ENCODE measurements around the gene FADS2.

GRCh38 chr11:61802605-61803004 is 25.5 kb upstream of the FADS2 start:
- no peak for TF ChIP-seq SPI1 (IDR thresholded peaks at IDR 0.05; ENCODE audit: borderline replicate concordance, low read depth)
- TF ChIP-seq CTCF (IDR thresholded peaks at IDR 0.05; ENCODE audit: insufficient read depth, low read length) = no peak
- no peak for TF ChIP-seq REST (IDR thresholded peaks at IDR 0.05; ENCODE audit: insufficient replicate concordance, low read depth)
- no peak for TF ChIP-seq POLR2AphosphoS5 (IDR thresholded peaks at IDR 0.05; ENCODE audit: low read depth)
